NCI-H345 (cell line): ENCODE measurements around the gene SPTB.

Experiments
- DNase-seq: peaks from one replicate; lab custom pipeline; 2025; lab: John Stamatoyannopoulos, UW

Gene SPTB

DNA sequence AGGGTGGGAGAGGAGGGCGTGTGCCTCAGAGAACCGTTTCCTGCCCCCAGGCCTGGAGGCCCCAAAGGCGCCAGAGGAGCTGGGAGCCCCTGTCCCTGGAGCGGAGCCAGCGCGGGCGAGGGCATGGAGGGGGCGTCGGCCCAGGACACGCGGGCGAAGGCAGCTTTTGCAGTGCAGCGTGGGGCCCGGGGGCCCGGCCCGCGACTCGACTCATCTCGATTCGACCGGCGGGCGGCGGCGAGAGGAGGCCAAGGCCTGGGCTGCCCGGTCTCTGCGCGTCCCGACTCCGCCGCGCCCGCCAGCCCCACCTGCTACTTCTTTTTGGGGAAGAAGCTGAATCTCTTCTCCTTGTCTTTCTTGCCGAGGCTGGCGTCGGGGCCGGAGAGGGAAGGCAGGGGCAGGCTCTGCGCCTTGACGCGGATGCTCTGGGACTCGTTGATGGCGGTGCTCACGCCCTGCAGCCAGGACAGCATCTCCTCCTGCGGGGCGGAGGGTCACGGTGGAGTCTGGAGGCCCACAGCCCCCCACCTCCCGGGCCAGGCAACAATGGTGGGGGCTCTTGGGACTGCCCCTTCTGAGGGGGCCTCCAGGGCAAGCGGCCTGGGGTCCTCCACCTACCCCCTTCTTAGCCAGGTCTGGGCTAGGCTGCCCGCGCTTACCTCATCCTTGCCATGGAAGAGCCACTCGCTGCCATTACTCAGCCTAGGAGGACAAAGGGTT, 130.6 kb downstream of the SPTB start:
- DNase-seq: no peak

DNA sequence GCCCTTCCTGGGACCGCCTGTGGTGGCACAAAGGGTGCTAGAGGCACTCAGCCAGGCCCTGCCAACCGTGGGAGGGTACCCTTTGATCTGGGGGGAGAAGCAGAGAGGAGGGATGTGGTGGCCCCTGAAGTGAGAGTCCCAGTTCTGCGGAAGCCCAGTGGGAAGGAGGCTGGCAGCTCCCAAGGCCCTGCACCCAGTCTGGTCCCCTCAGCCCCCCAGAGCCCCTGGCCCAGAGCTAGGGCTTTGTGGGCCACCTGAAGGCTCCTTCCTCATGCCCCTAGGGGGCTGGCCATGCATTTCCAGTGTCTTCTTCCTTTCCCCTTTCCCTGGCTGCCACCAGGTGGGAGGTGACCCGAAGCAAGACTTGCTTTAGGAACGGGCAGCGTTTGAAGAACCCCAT, 131.2 kb downstream of the SPTB start:
- DNase-seq: no peak

DNA sequence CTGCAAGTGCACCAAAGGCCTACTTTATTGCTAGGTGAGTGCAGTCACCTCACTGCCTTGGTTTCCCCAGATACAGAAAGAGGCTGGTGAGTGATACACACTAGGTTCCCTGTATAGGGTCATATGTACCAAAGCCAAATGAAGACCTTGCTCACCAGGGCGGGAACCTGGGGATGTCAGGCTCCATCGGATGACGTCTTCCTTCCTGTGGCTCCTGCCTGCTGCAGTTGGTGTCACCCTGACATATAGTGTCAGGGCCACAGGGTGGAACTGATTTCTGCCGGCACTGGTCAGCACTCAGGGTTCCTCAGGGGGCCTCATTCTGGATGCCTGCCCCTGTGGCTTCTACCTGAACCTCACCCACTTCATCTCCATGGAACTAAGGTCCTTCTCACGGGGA, 132.4 kb downstream of the SPTB start:
- no peak for DNase-seq

DNA sequence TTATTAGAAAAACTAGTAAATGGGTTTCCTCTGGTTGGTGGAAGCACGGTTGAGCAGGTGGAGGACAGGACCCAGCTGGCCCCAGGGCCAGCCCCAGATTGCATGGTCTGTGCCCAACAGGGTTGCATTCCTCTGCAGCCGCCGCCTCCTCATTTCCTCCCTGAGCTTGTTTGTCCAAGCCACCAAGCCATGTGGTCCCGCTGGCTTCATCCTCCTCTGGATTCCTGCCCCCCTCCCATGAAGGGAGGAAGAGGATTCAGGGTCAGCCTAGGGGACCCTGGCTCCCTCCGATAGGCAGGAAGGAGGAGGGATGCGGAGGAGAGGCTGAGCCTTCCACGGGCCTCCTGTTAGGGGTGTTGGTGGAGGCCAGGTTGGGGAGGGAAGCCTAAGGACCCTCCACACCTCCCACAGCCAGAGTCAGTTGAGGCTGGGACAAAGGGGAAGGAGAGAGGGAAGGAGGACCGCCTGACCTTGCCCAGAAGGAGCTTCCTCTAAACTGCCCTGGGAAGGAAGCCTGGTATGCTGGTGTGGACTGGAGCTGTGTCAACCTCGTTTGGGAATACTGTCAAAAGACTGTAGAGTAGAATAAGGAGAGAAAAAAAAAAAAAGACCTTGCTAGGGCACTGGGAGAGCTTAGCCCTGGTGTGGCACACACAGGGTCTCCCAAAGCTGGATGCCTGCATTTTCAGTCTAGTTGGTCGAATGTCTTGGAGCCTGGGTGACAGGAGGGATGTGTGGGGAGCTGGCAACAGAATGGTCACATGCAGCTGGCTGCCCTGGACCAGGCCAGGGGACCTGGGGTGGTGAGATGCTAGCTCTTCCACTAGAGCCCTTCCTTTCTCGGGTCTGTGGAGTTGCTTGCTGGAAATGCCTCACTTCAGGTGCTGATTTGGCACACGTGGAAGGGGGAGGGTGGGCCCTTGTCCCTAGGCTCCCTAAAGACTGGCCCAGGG, 133.1 kb downstream of the SPTB start:
- no peak for DNase-seq

DNA sequence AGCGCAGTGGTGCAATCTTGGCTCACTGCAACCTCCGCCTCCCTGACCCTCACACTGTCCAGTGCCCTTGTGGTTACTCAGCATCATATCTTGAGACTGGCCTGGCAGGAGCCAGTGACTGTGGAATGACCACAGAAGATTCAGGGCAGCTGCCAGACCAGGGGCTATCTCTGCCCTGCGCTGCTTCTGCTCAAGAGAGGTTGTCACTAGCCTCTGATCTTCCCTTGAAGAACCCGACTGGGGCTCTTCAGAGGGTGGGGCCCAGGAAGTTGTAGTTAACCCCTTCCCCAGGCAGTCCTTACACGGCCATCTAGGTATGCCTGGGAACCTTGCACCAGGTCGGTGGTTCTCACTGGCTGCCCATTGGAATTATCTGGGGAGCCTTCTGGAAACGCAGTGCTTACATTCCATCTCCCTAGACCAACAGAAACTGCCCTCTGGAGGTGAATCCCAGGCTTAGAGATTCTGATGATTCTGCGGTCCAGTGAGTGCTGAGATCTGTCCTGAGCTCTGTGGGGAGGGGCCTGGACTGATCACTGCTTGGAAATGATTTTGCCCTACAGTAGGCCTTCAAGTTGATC, 134.1 kb downstream of the SPTB start:
- DNase-seq: no peak

DNA sequence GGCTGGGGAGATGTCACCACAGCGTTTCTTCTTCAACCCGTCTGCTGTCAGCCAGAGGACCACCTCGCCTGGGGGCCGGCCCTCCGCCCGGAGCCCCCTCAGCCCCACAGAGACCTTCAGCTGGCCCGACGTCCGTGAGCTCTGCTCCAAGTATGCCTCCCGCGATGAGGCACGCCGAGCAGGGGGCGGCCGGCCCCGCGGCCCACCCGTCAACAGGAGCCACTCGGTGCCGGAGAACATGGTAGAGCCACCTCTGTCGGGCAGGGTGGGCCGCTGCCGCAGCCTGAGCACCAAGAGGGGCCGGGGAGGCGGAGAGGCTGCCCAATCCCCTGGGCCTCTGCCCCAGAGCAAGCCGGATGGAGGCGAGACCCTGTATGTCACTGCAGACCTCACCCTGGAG, 136.6 kb downstream of the SPTB start:
- no peak for DNase-seq

DNA sequence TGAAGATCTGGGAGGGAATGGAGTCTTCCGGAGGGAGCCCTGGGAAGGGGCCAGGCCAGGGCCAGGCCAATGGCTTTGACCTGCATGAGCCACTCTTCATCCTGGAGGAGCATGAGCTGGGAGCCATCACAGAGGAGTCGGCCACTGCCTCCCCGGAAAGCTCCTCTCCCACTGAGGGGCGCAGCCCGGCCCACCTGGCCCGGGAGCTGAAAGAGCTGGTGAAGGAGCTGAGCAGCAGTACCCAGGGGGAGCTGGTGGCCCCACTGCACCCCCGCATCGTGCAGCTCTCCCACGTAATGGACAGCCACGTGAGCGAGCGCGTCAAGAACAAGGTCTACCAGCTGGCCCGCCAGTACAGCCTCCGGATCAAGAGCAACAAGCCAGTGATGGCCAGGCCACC, 137.7 kb downstream of the SPTB start:
- DNase-seq: no peak

DNA sequence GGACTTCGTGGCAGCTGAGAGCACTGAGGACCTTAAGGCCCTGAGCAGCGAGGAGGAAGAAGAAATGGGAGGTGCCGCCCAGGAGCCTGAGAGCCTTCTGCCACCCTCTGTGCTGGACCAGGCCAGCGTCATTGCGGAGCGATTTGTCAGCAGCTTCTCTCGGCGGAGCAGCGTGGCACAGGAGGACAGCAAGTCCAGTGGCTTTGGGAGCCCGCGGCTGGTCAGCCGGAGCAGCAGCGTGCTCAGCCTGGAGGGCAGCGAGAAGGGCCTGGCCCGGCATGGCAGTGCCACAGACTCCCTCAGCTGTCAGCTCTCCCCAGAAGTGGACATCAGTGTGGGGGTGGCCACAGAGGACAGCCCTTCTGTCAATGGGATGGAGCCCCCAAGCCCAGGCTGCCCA, 138.5 kb downstream of the SPTB start:
- no peak for DNase-seq

DNA sequence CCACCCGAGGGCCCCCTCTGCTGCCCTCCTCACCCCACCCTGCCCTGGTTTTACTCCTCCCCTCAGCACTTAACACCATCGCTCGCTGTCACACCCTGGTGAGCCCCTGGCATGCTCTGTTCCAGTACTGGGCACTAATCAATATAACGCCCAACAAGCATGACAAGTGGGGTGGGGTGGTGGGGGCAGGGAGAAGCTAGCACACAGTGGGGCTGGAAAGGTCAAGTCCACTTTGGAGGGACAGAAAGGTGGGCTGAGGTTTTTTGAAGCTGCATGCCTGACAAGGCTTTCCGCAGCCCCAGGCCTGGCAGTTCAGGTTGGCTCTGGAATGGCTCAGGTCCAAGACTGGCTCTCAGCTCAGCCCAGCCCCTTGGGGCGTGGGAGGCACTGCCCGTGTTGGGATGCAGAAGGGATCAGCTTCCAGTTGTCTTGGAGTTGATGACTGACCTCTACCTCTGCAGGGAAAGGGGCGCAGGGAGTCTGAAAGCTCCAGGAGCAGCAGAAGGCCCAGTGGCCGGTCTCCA, 141.4 kb downstream of the SPTB start:
- DNase-seq: no peak

DNA sequence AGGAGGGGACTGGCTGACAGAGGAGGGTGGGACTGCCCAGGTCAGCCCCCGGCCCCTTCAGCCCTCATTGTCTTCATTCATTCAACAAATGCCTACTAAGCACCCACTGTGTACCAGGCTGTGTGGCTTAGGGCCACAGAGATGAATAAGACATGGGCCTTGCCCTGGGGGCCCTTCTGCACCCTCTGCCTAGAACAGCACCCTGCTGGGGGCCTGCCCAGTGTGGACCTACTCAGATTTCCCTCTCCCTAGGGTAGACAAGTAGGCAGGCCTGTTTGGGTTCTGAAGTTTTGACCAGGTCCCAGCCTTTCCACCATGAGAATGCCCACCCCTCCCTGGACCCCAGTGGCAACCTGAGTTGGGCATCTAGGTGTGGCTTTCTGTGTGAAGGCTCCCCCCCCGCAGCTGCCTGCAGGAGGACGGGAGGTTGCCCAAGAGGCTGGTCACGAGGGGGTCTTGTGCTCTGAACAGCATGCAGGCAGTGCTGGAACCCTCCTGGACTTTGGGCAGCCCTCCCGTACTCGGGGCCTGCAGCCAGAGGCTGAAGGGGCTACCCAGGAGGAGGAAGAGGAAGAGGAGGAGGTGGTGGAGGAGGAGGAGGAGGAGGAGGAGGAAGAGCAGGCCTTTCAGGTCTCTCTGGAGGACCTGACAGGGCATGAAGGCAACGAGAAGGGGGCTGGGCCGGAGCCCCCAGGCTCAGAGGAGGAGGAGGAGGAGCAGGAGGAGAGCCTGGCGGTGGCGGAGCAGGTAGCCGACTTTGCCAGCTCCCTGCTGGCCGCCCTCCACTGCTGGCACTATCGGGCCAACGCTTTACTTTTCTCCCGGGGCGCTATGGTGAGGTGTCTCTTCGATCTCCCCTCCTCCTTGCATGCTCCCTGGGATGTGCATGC, 142.1 kb downstream of the SPTB start:
- DNase-seq: no peak

DNA sequence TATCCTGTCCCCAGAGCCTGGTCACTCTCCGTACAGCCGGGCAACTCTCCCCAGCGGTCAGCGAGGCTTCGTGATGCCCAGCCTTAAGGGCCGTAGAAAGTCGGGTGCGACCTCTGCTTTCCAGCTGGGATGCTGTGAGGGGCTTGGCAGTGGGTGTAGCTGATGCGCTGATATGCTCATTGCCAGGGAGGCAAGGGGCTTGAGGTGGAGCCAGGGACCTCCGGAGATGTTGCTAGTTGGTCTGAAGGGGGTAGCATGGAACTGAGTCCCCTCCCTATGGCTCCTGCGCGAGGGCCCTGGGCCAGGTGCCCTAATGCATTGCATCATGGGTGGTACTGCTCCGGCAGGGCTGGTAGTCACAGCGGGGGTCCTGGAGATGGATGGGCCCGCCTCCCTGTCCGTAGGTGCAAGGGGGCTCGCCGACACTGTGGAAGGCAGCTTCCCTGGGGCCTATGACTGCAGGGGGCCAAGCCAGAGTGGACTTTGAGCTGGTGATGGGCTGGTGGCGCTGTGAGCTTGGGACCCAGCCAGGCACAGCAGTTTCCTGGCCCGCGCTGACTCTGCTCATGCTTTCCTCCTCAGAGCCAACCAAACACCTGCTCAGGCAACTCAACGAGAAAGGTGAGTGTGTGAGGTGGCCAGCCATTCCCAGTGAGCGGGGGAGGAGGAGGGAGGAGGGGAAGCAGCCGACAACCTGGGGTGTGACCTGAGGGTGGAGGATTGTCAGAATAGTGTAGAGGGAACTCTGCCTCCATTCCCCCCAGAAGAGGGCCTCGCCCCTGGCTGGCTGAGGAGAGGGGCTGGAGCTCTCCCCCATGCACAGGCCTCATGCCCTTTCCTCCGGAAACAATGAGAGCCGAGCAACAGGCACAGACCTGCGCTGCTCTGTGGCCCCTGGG, 143.2 kb downstream of the SPTB start:
- DNase-seq: peak; percentile 93

DNA sequence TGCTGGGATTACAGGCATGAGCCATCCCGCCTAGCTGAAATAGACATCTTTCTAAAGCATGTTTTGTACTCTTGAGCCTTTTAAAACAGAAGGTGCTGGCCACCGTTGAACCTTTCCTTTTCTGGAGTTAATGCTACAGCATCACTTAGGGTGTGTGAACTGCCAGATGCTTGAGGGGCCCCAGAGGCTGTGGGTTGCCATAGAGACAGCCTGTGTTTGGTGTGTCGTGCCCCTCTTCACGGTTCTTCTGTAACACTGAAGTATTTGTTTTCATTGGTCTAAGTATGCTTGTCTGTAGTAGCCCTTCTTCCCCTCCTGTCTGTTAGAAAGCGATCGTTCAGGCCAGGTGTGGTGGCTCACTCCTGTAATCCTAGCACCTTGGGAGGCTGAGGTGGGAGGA, 144.7 kb downstream of the SPTB start:
- peak; percentile 30 for DNase-seq

DNA sequence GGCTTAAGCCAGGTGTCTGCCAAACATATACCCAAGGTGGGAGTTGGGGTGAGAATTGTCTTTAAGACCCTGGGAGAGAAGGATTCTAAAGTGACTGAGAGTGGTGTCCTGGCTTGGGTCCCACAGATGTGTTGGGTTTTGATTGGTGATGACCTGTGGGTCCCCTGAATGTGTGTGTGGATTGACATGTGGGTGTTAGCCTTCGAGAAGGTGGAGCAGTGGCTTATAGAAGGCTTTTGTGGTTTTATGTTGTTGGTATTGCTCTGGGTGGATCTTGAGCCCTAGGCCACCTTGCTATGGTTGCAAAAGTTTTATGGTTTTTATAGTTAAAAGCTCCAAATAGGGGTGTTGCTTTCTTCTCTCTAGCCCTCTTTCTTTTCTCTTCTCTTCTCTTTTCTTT, 145.8 kb downstream of the SPTB start:
- no peak for DNase-seq

DNA sequence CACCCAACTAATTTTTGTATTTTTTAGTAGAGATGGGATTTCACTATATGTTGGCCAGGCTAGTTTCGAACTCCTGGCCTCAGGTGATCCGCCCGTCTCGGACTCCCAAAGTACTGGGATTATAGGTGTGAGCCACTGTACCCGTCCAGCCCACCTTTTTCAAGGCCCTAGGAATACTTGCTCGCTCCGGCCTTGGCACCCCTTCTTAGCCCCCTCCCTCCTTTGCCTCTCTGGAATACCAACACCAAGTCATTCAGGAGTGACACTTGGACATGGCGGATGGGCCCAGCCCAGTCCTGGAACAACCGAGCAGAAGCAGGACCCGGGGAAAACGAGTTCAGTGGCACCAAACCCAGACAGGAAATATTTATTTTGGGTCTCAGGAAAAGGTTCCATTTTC, 146.4 kb downstream of the SPTB start:
- no peak for DNase-seq

DNA sequence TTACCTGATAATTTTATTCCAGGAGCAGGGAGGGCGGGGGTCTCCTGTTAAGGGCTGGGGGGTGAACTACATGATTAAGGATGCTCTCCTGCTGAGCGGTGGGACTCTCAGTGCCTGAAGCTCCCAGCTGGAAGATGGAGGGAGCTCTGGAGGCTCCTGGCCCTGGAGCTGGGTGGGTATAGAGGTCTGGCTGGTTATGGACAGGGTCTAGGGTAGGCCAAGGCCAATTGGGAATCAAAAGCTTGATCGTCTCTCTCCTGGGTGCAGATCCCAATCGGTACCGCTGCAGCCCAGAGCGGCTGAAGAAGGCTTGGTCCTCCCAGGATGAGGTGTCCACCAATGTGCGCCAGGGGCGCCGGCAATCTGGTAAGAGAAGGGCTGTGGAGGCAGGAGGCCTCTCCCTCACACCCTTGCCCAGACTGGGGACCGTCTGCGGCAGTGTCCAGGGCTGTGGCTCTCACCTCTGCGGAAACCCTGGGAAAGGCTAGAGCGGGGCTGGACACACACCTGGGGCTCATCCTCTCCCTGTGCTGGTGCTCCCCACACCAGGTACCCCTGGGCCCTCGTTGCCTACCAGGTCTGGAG, 147.1 kb downstream of the SPTB start:
- DNase-seq: no peak

DNA sequence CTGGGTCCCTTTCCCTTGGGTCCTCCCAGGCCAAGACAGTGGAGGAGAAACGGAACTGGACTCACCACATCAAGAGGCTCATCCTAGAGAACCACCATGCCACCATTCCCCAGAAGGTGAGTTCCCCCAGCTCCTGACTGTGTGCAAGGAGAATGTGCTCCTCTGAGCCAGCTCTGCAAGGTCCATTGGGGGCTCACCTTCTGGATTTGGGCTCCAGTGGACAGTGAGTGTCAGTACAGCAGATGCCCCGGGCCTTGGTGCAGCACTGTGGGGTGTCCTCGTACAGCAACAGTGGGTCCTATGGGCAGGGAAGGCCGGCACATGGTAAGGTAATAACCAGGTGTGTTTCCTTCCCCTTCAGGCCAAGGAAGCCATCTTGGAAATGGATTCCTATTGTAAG, 147.6 kb downstream of the SPTB start:
- no peak for DNase-seq

DNA sequence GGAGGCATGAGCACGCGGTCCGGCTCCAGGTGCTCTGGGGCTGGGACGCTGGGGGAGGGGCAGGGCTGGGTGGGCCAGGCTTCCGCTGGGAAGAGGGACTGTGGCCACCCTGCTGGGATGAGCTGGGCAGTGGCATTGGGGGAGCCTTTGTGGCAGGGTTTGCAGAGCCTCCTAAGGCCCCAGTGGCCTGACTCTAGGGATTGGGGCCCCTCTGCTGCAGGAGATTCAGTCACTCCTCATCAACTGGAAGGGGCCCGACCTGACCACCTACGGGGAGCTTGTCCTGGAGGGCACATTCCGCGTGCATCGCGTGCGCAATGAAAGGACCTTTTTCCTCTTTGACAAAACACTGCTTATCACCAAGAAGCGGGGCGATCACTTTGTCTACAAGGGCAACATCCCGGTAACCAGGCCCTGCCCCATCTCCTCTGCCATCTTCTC, 148.5 kb downstream of the SPTB start:
- no peak for DNase-seq

DNA sequence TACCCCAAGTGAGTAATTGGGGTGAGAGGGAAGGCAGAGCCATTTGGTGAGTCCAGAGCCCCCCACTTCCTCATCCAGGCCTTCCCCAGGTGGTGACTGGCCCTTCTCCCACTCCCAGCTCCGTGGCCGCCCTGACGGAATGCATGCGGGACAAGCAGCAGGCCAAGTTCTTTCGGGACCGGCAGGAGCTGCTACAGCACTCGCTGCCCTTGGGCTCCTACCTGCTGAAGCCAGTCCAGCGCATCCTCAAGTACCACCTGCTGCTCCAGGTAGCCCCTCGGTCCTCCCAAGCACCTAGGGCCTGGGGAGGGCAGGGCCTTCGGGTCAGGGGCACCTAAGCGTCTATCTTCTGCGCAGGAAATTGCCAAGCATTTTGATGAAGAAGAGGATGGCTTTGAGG, 149.0 kb downstream of the SPTB start:
- no peak for DNase-seq

DNA sequence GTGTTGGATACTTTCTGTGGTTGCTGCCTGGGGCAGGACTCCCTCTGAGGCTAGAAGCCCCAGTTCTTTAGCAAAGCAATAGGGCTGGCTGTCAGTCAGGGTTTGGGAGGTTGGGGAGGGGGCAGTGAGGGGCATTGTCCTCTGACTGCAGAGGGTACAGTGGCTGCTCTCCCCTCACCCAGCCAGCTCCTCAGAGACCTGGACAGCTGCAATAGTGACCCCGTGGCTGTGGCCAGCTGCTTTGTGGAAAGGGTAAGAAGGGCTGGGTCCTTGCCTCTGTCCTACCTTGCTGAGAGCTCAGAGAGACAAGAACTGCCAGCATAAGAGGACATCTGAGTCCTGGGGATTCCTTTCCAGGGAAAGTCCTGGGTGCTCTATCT, 149.7 kb downstream of the SPTB start:
- no peak for DNase-seq

DNA sequence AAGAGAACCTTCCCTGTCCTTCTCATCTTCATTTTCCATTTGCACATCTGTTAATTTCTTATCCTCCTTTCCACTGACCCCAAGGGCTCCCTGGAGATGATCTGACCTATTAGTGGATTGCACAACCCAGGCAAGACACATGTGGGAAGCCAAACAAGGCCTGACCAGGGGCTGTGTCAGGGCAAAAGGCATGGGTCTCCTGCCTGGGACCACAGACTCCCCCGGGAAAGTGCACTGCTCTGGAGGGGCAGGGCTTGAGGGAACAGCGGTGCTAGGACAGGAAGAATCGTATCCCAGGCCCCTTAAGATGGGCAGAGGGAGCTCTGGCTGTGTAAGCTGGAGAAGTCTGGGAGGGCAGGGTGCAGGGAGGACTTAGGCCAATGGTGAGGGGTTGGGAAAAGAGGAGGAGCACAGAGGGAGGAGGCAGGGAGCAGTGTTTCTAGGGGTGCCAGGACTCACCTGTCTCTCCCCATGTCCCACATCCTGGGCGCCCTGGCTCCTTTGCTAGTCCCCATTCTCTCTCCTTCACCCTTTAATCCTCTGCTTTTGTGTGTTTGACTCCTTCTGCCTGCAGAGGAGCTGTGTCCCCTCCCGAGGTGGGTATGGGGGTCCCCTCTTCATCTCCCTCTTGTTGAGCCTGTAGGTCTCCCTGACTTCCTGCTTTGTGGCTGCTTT, 150.2 kb downstream of the SPTB start:
- no peak for DNase-seq
